Measurements from ENCODE around the gene CXCR6. TPM values are rescaled to one million over a fixed set of nuclear protein-coding genes. Genes with fewer than 3 reads are reported as not detected.

Gene CXCR6
- total RNA-seq, 1 donor from 2014 or later, result 4.3 TPM

- intact Hi-C loops (cut with DNase I), result no loop called here
- no peak overlapping the region for H3K27ac ChIP-seq
- no peak for ATAC-seq
- no peaks in the 10 kb centered on the region for H3K9me3 ChIP-seq
- peaks cover 95% of the 10 kb centered on the region for H3K36me3 ChIP-seq
- H3K27me3 ChIP-seq (ENCODE audit: low read depth), result no peaks in the 10 kb centered on the region
- no peaks in the 10 kb centered on the region for H3K4me1 ChIP-seq
- TF ChIP-seq, protein P1, sequence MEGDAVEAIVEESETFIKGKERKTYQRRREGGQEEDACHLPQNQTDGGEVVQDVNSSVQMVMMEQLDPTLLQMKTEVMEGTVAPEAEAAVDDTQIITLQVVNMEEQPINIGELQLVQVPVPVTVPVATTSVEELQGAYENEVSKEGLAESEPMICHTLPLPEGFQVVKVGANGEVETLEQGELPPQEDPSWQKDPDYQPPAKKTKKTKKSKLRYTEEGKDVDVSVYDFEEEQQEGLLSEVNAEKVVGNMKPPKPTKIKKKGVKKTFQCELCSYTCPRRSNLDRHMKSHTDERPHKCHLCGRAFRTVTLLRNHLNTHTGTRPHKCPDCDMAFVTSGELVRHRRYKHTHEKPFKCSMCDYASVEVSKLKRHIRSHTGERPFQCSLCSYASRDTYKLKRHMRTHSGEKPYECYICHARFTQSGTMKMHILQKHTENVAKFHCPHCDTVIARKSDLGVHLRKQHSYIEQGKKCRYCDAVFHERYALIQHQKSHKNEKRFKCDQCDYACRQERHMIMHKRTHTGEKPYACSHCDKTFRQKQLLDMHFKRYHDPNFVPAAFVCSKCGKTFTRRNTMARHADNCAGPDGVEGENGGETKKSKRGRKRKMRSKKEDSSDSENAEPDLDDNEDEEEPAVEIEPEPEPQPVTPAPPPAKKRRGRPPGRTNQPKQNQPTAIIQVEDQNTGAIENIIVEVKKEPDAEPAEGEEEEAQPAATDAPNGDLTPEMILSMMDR (IDR thresholded peaks at IDR 0.05), result no peak
- DNase-seq, result no peak
- no peak overlapping the region for H3K4me3 ChIP-seq
These were observed 9.7 kb upstream of the CXCR6 start for GRCh38 chr3:45933591-45933990.

- DNase-seq (no peak), ATAC-seq (no peak)
- Histone ChIP-seq H3K27ac (no peak overlapping the region), H3K36me3 (peaks cover 69% of the 10 kb centered on the region), H3K4me3 (no peak overlapping the region), H3K4me1 (peaks cover 10% of the 10 kb centered on the region), H3K27me3 (ENCODE audit: low read depth) (no peaks in the 10 kb centered on the region), H3K9me3 (no peaks in the 10 kb centered on the region)
- intact Hi-C loops (cut with DNase I), result no loop called here
- TF ChIP-seq, protein P1 (IDR thresholded peaks at IDR 0.05), result no peak
These were observed 7.0 kb upstream of the CXCR6 start for GRCh38 chr3:45936261-45936660.

DNA sequence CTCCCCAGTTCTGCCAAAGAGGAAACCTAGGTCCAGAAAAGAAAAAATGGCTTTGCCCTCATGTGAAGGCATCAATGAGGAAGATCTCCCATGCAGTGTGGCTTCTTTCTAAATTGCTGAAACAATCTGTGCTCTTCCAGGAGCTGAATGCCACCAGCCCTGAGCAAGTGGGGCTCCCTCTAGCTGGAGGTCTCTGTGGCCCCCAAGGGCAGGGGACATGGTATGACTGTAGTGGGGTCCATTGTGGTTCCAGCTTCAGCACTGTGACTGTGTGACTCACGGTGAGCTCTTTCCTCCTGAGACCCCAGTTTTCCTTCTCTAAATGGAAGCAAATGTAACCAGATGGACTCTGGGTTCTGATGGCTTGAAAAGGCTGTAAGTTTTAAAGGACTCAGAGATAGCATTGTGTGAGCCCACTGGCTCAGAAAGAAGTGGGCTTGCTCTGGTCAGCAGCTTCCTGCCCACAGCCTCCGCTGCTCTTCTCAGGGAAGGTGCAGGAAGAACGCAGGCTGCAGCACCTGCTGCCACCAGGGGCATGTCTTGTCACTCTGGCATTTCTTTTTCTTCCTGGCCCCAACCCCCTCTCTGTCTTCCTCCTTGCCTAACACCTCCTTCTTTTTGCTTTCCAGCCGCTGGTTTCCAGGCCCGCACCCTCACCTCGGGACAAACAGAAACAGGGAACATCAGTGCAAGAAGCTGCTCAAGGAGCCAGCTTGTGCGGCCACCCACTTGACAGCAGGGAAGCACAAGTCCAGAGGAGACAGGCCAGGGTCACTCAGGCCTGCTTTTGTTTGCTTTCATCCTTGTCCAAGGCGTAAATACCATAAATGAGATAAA, 5.8 kb upstream of the CXCR6 start:
- intact Hi-C loops (cut with DNase I), result no loop called here
- peaks cover 10% of the 10 kb centered on the region for H3K4me1 ChIP-seq
- TF ChIP-seq, protein P1 (IDR thresholded peaks at IDR 0.05), result no peak
- H3K36me3 ChIP-seq, result peaks cover 57% of the 10 kb centered on the region
- H3K4me3 ChIP-seq, result no peak overlapping the region
- H3K9me3 ChIP-seq, result no peaks in the 10 kb centered on the region
- ATAC-seq (no peak), DNase-seq (no peak)
- H3K27me3 ChIP-seq (ENCODE audit: low read depth), result no peaks in the 10 kb centered on the region
- no peak overlapping the region for H3K27ac ChIP-seq

DNA sequence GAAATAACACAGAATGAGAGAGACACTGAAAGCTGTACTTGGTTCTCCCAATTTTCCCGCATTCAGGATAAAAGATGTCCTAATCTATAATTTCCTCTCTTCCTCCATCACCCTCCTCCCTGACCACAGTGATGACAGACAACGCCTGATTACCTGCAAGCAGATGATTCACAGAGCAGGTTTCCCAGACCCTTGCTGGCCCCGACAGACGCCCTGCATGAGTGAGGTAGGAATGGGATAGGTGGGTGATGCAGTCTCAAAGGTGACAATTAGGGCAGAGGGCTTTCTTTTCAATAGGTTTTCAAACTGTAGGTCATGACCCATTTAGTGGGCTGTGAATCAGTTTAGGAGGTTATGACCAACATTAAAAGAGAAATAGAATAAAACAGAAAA, 5.2 kb upstream of the CXCR6 start:
- no peak overlapping the region for H3K27ac ChIP-seq
- no peaks in the 10 kb centered on the region for H3K9me3 ChIP-seq
- intact Hi-C loops (cut with DNase I), result no loop called here
- no peaks in the 10 kb centered on the region for H3K27me3 ChIP-seq (ENCODE audit: low read depth)
- ATAC-seq (no peak), DNase-seq (no peak)
- TF ChIP-seq, protein P1 (IDR thresholded peaks at IDR 0.05), result no peak
- H3K36me3 ChIP-seq, result peaks cover 51% of the 10 kb centered on the region
- H3K4me3 ChIP-seq, result no peak overlapping the region
- peaks cover 10% of the 10 kb centered on the region for H3K4me1 ChIP-seq

- intact Hi-C loops (cut with DNase I), result no loop called here
- Histone ChIP-seq H3K27ac (no peak overlapping the region), H3K27me3 (ENCODE audit: low read depth) (no peaks in the 10 kb centered on the region), H3K36me3 (peaks cover 46% of the 10 kb centered on the region), H3K4me3 (no peak overlapping the region), H3K9me3 (no peaks in the 10 kb centered on the region), H3K4me1 (peaks cover 10% of the 10 kb centered on the region)
- TF ChIP-seq, protein P1 (IDR thresholded peaks at IDR 0.05), result peak; percentile 81
- ATAC-seq (peak; percentile 88 to 91), DNase-seq (peak; percentile 85)
These were observed 4.4 kb upstream of the CXCR6 start for GRCh38 chr3:45938864-45939263.

Measured in lower lobe of right lung (tissue), 2 donors.